ENCODE data around the gene ABI1.

- no peak for TF ChIP-seq FOXM1 (IDR thresholded peaks at IDR 0.05; ENCODE audit: borderline replicate concordance, low read depth)
- no peak for TF ChIP-seq RAD21 (IDR thresholded peaks at IDR 0.05; ENCODE audit: low read depth)
- no peak for TF ChIP-seq CREB1 (IDR thresholded peaks at IDR 0.05; ENCODE audit: low read depth)
- no peak for TF ChIP-seq MAX (IDR thresholded peaks at IDR 0.05)
- TF ChIP-seq TAF1 (IDR thresholded peaks at IDR 0.05; ENCODE audit: low read depth) = no peak
- no peak for TF ChIP-seq EP300 (IDR thresholded peaks at IDR 0.05; ENCODE audit: borderline replicate concordance)
- no peak for TF ChIP-seq EGR1 (IDR thresholded peaks at IDR 0.05)
- no peak for TF ChIP-seq USF1 (IDR thresholded peaks at IDR 0.05)
- no peak for TF ChIP-seq CEBPB (IDR thresholded peaks at IDR 0.05)
- TF ChIP-seq TEAD4 (IDR thresholded peaks at IDR 0.05) = no peak
- no peak for TF ChIP-seq REST (IDR thresholded peaks at IDR 0.05; ENCODE audit: low read depth)
- TF ChIP-seq YY1 (IDR thresholded peaks at IDR 0.05; ENCODE audit: low read depth) = no peak
- TF ChIP-seq NFIC (IDR thresholded peaks at IDR 0.05) = no peak
- TF ChIP-seq TCF12 (IDR thresholded peaks at IDR 0.05; ENCODE audit: low read depth) = no peak
Observed at GRCh38 chr10:26840938-26841732, 19.6 kb downstream of the ABI1 start.
